Urothelium cell line (cell line): ENCODE data around the gene RHBDD1.

Experiments used
- DNase-seq: peaks from one replicate; pipeline ENCODE4 v3.0.0; 2011; ENCODE audit warnings: low spot score, mixed read lengths
- FAIRE-seq: peaks from 2 replicates; lab custom pipeline; 2011; peaks lifted over from hg19 to GRCh38; lab: Jason Lieb, UNC

The RHBDD1 gene

DNA sequence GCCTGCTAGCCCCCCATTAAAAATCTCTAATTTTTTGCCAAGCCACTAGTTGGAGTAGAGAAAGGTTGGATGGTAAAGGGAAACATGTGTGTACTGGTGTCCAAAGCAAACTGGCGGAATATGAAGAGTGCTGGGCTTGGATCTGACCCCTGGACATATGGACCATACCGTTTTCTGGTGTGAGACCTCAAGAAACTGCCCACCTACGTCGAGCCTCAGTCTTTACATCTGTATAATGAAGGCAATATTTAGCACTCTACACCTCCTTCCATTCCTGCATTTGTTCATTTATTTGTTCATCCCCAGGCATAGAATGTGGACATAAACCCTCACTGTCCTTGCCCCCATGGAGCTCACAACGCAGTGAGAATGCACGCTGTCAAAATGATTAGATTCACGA, 142.4 kb downstream of the RHBDD1 start:
- no peak for DNase-seq
- no peak for FAIRE-seq

DNA sequence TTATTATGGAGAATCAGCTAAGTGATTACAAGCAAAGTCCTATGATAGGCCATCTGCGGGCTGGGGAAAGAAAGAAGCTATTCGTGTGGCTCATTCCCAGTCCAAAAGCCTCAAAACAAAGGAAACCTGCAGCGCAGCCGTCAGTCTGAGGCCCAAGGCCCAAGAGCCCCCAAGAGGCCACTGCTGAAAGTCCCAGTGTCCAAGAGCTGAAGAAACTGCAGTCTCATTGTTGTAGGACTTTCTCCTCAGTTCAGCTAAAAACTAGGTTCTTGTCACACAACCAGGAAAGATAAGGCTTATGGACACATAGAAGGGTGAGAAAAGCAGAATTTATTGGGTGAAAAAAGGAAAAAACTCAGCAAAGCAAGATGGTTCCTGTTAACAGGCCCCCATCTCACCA, 143.2 kb downstream of the RHBDD1 start:
- no peak for DNase-seq
- no peak for FAIRE-seq

DNA sequence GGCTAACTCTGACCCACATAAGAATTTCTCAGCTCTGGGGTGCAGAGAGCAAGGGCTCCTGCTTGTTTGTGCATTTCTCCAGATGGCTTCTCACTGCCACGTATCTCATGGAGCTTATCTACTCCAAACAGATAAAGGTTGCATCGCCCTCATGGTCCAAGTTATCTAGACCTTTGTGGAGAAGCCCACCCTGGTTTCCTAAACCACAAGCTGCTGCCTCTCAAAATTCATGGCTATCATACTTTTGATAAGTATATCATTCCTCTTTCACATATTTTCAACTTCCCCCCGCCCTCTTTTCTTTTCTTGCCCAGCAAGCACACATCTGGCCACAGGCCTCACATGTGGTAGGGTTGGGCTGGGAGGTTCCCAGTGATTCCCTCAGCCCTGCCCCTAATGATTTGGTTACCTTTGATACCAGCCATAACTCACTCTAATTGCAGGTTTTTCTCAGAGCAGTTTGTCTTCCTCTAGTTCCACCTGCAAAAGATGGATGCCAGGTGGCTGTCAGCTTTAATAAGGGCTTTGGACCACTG, 146.0 kb downstream of the RHBDD1 start:
- FAIRE-seq = no peak
- DNase-seq = no peak

DNA sequence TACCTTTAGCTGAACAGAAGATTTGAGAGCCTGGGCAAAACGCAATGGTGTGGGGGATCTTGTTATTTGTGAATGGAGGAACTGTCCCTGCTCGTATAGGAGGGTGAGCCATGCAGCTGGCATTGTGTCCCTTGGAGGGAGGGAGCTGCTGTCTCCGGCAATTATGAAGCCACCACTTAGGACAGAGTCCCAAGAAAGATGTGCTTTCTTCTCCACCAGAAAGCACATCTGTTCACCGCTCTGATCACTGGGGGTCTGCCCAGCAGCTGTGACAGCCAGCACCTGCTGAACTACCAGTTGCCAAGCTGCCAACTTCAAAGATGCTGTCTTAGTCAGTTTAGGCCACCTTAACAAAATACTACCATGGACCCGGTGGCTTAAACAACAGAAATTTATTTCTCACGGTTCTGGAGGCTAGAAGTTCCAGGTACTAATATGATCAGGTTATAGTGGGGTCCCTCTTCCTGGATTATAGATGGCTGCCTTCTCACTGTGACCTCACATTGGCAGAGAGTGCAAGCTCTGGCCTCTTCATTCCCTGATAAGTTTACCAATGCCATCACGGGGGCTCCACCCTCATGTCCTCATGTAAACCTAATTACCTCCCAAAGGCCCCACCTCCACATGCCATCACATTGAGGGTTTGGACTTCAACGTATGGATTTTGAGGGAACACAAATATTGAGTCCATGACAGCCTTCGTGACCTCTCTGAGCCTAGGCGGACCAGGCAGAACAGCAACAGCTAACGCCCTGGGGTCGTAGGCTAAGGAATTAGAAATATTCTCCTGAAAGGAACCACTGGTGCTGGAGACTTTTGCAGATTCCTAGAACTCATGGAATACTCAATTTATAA, 148.3 kb downstream of the RHBDD1 start:
- FAIRE-seq (no peak), DNase-seq (no peak)

DNA sequence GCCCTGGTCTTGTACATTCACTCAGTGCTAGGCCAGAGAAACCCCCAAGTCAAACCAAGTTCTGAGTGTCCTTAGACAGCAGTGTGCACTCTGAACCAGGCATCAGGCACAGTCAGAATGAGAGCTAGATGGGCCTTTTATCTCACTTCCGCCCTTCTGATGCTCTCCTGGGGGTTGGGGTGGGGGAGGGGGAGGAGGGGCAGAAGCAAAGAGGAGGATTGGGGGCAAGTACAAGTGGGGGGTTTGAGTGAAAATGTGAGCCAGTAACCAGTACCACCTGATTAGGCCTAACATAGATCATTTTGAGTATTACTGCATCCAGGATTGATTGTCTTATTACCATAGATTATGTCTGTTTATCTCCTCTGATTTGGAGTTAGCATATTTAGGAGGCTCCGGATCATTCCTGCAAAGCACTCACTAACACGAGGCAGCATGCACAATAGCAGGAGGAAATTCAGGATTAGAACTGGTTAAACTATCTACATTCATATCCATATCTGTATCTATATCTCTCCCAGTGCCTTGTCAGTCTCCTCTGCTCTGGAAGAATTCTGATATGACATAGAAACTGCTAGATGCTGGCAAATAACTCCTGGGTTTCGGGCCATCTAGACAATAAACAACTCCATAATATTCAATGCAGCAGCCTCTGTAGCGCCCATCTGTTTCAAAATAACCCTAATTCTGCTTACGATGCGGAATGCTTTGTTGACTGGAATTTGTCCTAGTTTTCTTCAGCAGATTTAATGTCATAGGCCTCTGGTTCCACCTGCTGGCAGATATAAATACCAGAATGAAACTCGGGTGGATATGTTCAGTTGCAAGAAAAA, 149.1 kb downstream of the RHBDD1 start:
- no peak for FAIRE-seq

DNA sequence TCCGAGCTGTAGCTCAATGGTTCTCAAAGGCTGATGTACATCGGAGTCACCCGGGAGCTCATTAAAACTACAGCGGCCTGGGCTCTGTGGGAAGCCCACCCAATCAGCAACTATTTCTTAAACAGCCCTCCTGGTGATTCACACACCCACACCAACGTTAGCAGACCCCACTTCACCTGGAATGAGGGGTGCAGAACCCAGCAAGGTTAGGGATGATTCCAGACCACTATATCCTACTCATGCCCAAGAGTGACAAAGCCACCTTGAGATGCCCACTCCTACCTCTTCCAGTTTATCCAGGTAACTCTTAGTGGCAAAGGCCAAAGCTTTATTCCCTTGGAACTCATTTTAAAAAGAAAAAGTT, 149.7 kb downstream of the RHBDD1 start:
- FAIRE-seq (no peak), DNase-seq (no peak)

More for the DNA sequence above, 149.1 kb downstream of the RHBDD1 start:
- peak; percentile 45 for DNase-seq

DNA sequence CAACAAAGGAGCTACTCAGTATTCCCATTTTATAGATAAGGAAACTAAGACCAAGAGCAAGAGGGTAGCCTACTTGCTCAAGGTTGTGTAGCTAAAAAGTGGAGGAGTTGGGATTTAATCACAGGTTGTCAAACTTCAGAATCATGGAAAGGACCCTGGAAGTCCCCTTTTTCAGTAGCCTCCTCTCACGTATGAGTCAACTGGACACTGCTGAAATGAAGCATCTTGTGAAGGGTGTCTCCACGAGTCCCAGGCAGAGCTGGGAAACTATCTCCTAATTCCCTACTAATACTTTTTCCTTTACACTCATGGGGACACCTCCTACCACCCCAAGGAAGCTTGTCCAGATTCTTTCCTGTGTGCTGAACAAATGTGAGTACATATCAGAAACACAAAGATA, 155.8 kb downstream of the RHBDD1 start:
- FAIRE-seq (no peak), DNase-seq (no peak)

DNA sequence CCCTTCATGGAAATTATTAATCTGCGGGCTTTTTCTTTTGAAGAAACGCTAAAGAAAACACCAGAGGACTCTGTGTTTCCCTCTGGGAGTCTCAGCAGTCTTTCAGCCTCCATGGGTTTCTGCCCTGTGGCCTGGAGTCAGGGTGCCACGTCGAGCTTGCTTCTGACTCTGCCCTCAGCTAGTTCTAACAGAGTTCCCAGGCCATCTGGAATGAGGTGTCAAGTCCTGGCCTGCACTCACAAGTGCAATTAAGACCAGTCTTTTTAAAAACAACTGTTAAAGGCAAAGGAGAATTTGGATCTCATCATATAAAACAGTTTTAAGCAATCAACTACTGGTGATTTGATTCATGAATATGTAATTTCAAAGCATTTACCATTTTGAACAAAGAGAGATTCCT, 157.3 kb downstream of the RHBDD1 start:
- DNase-seq (no peak), FAIRE-seq (no peak)

DNA sequence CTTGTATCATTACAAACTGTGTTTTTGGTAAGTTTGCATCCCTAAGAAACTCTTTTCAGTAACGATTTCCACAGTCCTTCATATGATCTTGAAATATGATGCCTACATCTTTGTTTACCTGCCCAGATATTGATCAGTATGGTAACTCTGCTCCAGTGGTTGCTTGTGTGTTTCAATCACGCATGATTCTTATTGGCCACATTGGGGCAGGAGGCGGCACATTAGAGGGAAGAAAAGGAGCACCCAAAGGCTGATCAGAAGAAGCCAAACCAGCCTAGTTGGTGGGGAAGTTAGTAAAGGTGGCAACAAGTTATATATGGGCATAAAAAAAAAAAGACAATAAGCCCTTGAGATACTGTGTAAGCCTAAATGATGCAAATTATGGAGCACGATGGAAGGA, 158.9 kb downstream of the RHBDD1 start:
- FAIRE-seq (no peak), DNase-seq (no peak)

DNA sequence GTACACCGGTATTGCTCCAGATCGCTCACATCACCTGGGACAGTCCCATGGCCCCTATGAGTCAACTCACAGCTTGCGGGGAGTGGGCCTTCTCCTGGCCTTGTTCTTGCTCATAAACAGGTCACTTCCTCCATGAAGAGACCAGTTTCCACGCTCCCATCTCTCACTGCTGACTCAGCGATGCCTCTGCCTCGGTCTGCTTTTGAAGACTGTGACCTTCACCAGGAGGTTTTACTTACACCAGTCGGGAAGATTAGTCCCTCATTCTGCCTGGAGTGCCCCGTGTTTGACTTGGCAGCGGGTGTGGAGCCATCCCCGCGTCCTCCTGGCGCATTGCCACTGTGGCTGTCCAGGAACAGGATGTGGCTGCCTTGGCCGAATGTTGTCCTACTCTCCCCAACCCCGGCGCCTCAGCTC, 159.8 kb downstream of the RHBDD1 start:
- peak; percentile 76 for FAIRE-seq
- peak; percentile 74 for DNase-seq

DNA sequence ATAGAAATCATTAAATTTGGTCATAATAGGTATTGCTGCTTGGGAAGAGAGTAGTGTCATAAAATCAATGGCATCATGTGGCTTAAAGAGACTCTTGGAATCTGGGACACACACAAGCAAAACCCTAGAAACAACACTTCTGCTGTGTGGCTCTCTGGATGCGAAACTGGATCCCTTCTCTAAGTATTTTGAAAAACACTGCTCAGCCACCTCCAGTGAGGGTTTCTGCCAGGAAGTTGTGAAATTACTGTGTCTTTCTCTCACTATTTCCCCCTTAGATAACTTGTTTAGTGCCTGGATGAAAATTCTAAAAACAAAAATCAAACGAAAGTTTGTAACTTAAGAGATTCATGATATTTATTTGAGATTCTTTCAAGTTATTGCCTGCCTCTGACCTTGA, 163.8 kb downstream of the RHBDD1 start:
- no peak for DNase-seq
- no peak for FAIRE-seq

DNA sequence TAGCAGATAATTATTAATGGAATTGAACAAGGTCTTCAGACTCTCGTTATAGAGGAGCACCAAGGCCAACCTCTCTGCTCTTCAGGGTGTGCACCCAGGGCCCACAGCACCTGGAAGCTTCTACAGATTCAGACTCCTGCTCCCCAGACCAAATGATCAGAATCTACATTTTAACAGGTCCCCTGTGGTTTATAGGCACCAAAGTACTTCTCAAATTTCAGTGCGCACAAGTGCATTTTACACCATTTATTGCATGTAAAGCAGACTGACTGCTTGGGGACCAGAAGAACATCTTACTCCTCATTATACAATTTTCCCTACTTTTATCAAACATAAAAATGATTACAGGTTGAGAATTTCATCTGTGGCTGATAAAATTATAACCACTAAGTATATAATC, 164.3 kb downstream of the RHBDD1 start:
- DNase-seq = no peak
- FAIRE-seq = no peak

DNA sequence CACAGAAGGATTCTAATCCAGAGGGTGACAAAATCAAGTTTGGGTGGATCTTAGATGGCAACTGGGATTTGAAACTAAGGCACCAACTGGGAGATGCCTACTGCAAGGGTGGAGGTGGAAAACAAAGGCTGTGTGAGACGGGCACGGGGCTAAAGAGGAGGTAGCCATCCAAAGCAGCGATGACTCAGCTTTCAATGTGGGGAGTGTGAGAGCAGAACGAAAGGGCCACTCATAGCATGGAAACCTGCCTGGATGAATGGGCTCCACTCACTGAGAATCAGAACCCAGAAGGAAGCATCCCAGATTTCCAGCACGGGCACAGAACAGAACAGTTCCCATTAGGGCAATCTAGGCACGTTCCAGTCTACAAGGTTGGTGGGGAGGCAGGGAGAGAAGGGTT, 168.6 kb downstream of the RHBDD1 start:
- FAIRE-seq (no peak), DNase-seq (no peak)

DNA sequence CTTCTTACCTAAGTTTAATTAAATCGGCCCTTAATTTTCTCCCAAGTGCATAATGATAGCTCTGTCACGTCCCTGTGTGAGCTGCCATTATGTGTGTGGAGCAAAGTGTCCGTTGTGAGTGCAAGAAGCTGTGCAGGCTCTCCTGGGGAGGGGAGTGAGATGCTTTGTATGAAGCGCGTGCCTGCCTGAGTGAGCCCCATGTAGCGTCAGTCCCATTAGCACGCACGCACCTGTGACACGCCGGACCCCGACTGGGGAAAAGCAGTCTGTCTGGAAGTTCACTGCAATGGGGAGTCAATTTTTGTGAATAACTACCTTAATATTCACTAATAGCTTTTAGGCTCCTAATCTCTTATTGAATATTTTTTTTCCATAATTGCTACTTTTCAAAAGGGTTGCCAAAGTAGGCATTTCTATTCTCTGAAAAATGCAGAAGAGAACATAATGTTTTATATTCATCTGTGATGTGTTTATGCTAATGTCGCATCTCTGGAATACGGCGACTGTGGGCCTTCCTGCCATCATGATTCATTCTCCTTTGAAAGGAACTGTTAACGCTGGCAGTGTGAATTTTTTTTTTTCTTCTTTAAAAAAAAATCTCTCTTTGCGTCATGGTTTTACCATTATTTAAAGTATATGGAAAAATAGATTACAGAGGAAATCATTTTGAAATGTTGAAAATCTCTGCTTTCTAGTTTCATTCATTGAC, 170.5 kb downstream of the RHBDD1 start:
- FAIRE-seq = no peak

DNA sequence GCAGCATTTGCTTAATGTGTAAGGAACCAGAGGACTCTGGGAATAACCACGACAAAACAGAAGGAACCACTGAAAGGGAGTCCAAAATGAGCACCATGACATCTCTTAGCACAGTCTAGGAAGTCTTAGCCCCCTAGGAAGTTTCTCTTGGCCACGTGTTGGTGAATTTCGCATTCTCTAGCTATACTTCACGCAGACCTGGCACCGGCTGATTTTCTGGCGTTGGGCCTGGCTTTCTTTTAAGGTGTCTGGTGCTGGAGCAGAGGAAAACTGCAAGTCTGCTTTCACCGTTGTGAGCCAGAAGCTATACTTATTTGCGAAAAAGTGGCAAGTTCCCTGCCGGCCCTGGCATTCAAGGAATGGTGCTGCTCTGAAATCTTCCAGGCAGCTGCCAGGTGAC, 171.3 kb downstream of the RHBDD1 start:
- no peak for DNase-seq
- FAIRE-seq = no peak

More for the DNA sequence above, 170.5 kb downstream of the RHBDD1 start:
- no peak for DNase-seq

DNA sequence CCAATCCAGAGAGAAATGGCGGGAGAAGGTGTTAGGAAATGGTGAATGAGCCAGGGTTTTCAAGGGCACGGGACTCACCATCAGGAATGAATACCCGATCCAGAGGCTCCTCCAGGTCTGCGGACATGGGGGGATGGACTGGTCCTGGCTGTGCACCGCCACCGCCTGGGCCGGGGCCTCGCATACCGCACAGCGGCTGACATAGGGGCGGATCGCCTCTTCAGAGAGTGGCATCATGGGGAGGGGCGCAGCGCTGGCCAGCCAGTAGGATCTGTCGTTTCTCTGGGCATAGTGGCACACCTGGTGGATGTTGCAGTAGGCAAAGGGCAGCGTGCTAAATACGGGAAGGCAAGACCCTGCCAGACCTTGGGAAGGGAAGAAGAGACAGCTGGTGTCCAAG, 172.1 kb downstream of the RHBDD1 start:
- DNase-seq (no peak), FAIRE-seq (no peak)

DNA sequence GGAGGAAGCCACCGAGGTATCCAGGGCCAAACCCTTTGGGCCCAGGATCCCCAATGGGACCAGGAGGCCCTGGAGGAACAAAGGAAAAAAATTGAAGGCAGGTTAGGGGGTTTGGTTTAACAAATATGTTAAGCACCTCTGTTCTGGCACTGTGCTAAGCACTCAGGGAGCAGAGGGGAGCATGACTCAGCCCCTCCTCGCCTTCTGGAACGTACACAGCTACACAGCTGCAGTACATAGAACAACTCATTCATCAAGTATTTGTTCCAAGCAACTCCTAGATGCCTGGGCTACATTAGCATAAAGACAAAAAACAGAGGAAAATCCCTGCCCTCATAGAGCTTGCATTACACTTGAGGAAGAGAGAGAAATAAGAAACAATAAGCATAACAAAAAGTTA, 174.6 kb downstream of the RHBDD1 start:
- FAIRE-seq (no peak), DNase-seq (no peak)

DNA sequence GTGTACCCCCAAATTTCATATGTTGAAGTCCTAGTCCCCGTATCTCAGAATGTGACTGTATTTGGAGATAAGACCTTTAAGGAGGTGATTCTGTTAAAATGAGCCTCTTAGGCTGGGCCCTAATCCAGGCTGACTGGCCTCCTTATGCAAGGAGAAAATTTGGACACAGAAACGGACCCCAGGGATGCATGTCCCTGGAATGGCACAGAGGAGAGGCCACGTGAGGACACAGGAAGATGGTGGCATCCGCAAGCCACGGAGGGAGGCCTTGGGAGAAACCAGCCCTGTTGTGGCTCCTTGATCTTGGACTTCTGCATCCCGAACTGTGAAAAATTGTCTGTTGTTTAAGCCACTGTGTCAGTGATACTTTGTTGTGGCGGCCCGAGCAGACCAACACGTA, 177.5 kb downstream of the RHBDD1 start:
- FAIRE-seq (no peak), DNase-seq (no peak)

DNA sequence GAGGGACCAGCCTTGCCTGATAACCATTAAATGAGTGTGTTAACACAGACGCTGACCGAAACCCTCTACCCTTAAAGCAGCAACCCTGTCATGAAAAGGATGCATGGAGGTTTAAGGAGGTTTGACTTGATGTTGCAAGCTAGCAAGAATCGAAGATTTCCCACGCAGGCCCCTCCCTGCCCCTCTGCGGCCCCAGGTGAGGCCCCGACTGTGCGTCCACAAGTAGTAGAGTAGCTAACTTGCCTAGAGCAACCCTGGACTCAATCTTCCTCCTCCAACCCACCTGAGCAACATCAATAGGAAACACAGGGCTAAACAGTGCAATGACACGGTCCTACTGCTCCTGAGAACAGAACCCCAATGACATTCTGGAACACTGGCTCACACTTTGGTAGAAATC, 178.0 kb downstream of the RHBDD1 start:
- DNase-seq (no peak), FAIRE-seq (no peak)

DNA sequence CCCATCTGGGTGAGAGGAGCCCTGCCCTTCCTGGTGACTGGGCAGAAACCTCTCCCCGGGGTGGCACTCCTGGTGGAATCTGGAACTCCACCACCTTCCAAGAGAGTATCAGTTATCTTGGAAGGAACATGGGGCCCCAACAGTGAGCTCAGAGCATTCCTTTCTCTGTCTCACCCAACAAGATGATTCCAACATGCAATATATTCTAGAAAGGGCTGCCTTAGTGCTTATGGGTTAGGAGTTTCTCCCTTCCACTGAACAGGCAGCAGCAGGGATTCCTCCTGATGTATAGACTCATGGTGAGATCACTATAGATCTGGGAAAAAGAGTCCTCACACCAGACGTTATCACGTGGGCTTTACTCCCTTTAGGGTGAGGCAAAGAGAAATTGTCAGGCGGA, 181.0 kb downstream of the RHBDD1 start:
- FAIRE-seq = no peak
- DNase-seq = no peak

DNA sequence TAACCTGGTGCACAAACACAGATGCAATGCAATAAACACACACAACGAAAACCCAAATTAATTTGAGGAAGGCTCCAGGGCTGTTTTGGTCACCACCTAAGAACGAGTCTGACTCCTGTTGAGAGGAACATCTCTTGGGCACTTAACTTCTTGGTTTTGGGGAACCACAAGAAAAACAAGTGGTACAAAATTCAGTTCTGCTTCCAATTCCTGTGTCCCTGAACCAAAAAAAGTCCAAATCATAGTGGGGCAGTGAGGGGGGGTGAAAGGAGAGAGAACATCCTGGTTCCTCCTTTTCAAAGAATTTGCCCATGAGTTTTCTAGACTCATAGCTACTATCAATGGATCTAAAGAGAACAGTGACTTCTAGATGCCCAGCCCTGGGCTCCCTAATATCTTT, 184.6 kb downstream of the RHBDD1 start:
- DNase-seq (no peak), FAIRE-seq (no peak)
